Natural killer cell (primary cell): Measurements from ENCODE around the gene KLF16. TPM values are rescaled to one million over a fixed set of nuclear protein-coding genes. Genes with fewer than 3 reads are reported as not detected.

Source experiments
- ATAC-seq, 3 donors: fragments of 150-1000 bp in 2 of 3; fragments of 200-7000 bp in 1 of 3; cut with Tn5 transposase; 1 replicate in 1 of 3; 2 replicates in 2 of 3; pipeline ENCODE4 v1.10.0; 2021; ENCODE audit warnings: mild to moderate bottlenecking in 2 of 3, moderate library complexity in 2 of 3
- DNase-seq, 2 donors: peaks; one replicate each; pipeline versions ENCODE4 v3.0.0 to v3.0.0-alpha.2; 2013 to 2021; ENCODE audit warnings: mixed read lengths in 1 of 2
- H3K27ac ChIP-seq: one replicate; pipeline ENCODE4 v1.5.1; 2013; ENCODE audit warnings: mild to moderate bottlenecking, low read length
- H3K27me3 ChIP-seq: one replicate; pipeline ENCODE4 v1.6.1; 2013; ENCODE audit warnings: low read length; ENCODE audit not compliant: control insufficient read depth, insufficient read depth
- H3K36me3 ChIP-seq: one replicate; pipeline ENCODE4 v1.6.1; 2013; ENCODE audit warnings: low read length; ENCODE audit not compliant: control insufficient read depth, insufficient read depth
- H3K4me1 ChIP-seq: one replicate; pipeline ENCODE4 v1.6.1; 2013; ENCODE audit warnings: low read length; ENCODE audit not compliant: control insufficient read depth, insufficient read depth
- H3K4me3 ChIP-seq: one replicate; pipeline ENCODE4 v1.5.1; 2013; ENCODE audit warnings: low read length
- H3K9me3 ChIP-seq: one replicate; pipeline ENCODE4 v1.6.1; 2013; ENCODE audit warnings: low read length; ENCODE audit not compliant: control insufficient read depth, insufficient read depth
- H3K27ac Mint-ChIP-seq, 2 donors: one replicate each; pipeline ENCODE4 v1.8.0; 2022; ENCODE audit warnings: mild to moderate bottlenecking in 2 of 2, mixed read lengths in 2 of 2, moderate library complexity in 1 of 2
- H3K27me3 Mint-ChIP-seq, 2 donors: one replicate each; pipeline ENCODE4 v1.8.0; 2022; ENCODE audit warnings: low read depth in 2 of 2, mixed read lengths in 2 of 2
- H3K36me3 Mint-ChIP-seq: one replicate; pipeline ENCODE4 v1.8.0; 2022; ENCODE audit warnings: mixed read lengths
- H3K4me1 Mint-ChIP-seq, 2 donors: one replicate each; pipeline ENCODE4 v1.8.0; 2022; ENCODE audit warnings: mixed read lengths in 2 of 2
- H3K4me3 Mint-ChIP-seq: one replicate; pipeline ENCODE4 v1.8.0; 2022; ENCODE audit warnings: mild to moderate bottlenecking, moderate library complexity, mixed read lengths
- H3K9me3 Mint-ChIP-seq, 2 donors: one replicate each; pipeline ENCODE4 v1.8.0; 2022; ENCODE audit warnings: mixed read lengths in 2 of 2
- CTCF ChIP-seq: fragments of 200-600 bp; IDR thresholded peaks from one replicate; pipeline ENCODE4 v1.8.0; 2022; ENCODE audit warnings: antibody characterized with exemption
- WGBS: methylation state at CpG from one replicate; pipeline ENCODE4 v1.1.7; 2013; ENCODE audit warnings: missing lambda C conversion rate; ENCODE audit not compliant: insufficient coverage; 5-methylcytosine and 5-hydroxymethylcytosine counted together
- intact Hi-C: fragments of 100-400 bp; cut with micrococcal nuclease; formaldehyde crosslinking; loops from one replicate; pipeline ENCODE4 v1.14.2; 2022
- total RNA-seq, 4 donors: library from RNA; stranded (reverse); fragments of 120-200 nt in 1 of 4; gene quantifications; one replicate each; pipeline versions ENCODE4 v1.2.3 to v1.2.4, GENCODE V29; 2013 to 2022

Gene KLF16
- total RNA-seq, 3 donors from 2014 or later (not counting 1 experiment from before 2014, with no cell fraction given), result 29.1 to 38.4 (median 34.8) TPM

- H3K4me1 ChIP-seq, result peaks cover 71% of the 10 kb centered on the region
- intact Hi-C loops, result no loop called here
- no peak overlapping the region for H3K27ac ChIP-seq
Measured at GRCh38 chr19:1844513-1845124, 18.8 kb downstream of the KLF16 start.

GRCh38 chr19:1843646-1844394 lies 19.6 kb downstream of the KLF16 start:
- Mint-ChIP-seq H3K4me3 (no peak overlapping the region), H3K27me3 (no peaks in the 10 kb centered on the region), H3K36me3 (no peaks in the 10 kb centered on the region)

More at GRCh38 chr19:1844513-1845124, 18.8 kb downstream of the KLF16 start:
- Mint-ChIP-seq H3K4me1 (peaks cover 35 to 70% of the 10 kb centered on the region in 2 donors), H3K27ac (no peak overlapping the region), H3K27me3 (no peaks in the 10 kb centered on the region), H3K36me3 (no peaks in the 10 kb centered on the region), H3K4me3 (no peak overlapping the region), H3K9me3 (no peaks in the 10 kb centered on the region)
- Histone ChIP-seq H3K27me3 (no peaks in the 10 kb centered on the region), H3K4me3 (no peak overlapping the region), H3K36me3 (peaks cover 4% of the 10 kb centered on the region), H3K9me3 (no peaks in the 10 kb centered on the region)
- ATAC-seq (no peak), DNase-seq (no peak)
- WGBS, result 95% methylated on average over 18 of the region's 19 CpGs
- no peak for TF ChIP-seq CTCF

GRCh38 chr19:1843116-1843515 lies 20.3 kb downstream of the KLF16 start:
- peaks cover 35 to 73% of the 10 kb centered on the region in 2 donors for H3K4me1 Mint-ChIP-seq
- Histone ChIP-seq H3K36me3 (peaks cover 7% of the 10 kb centered on the region), H3K4me1 (peaks cover 64% of the 10 kb centered on the region), H3K4me3 (no peak overlapping the region), H3K27me3 (no peaks in the 10 kb centered on the region), H3K9me3 (no peaks in the 10 kb centered on the region), H3K27ac (no peak overlapping the region)
- no peaks in the 10 kb centered on the region for H3K9me3 Mint-ChIP-seq
- H3K27ac Mint-ChIP-seq, result no peak overlapping the region
- no peak for DNase-seq
- intact Hi-C loops, result no loop called here
- no peak for TF ChIP-seq CTCF
- H3K27me3 Mint-ChIP-seq, result no peaks in the 10 kb centered on the region
- no peak for ATAC-seq
- WGBS, result 92% methylated on average over 22 of the region's 22 CpGs
- H3K4me3 Mint-ChIP-seq, result no peak overlapping the region
- no peaks in the 10 kb centered on the region for H3K36me3 Mint-ChIP-seq

More at GRCh38 chr19:1843646-1844394, 19.6 kb downstream of the KLF16 start:
- TF ChIP-seq CTCF, result no peak
- no peaks in the 10 kb centered on the region for H3K9me3 Mint-ChIP-seq
- ATAC-seq (no peak), DNase-seq (no peak)
- no peak overlapping the region for H3K27ac ChIP-seq
- H3K4me1 Mint-ChIP-seq, result peaks cover 35 to 73% of the 10 kb centered on the region in 2 donors
- H3K27ac Mint-ChIP-seq, result no peak overlapping the region
- no peaks in the 10 kb centered on the region for H3K27me3 ChIP-seq
- H3K4me3 ChIP-seq, result no peak overlapping the region
- intact Hi-C loops, result no loop called here
- H3K9me3 ChIP-seq, result no peaks in the 10 kb centered on the region
- H3K4me1 ChIP-seq, result peaks cover 66% of the 10 kb centered on the region
- peaks cover 7% of the 10 kb centered on the region for H3K36me3 ChIP-seq
- 91% methylated on average over 25 of the region's 25 CpGs for WGBS
